Skeletal muscle satellite cell (primary cell): ENCODE data around the gene TDRKH.
"Not testable (repeated sequence)": the region's sequence is repeated elsewhere in the genome, so short reads cannot be mapped to it uniquely, and the experiment has no call there.

ENCODE experiments used
- H3K27me3 ChIP-seq: 2 replicates; pipeline ENCODE4 v1.7.0; 2013; ENCODE audit warnings: low read length; ENCODE audit not compliant: control insufficient read depth, insufficient read depth
- H3K36me3 ChIP-seq: 2 replicates; pipeline ENCODE4 v1.7.0; 2013; ENCODE audit warnings: mild to moderate bottlenecking, control low read depth, low read length; ENCODE audit not compliant: insufficient read depth
- H3K4me1 ChIP-seq: 2 replicates; pipeline ENCODE4 v1.7.0; 2013; ENCODE audit warnings: low read length; ENCODE audit not compliant: control insufficient read depth, insufficient read depth
- H3K4me2 ChIP-seq: 2 replicates; pipeline ENCODE4 v1.7.0; 2013; ENCODE audit warnings: mild to moderate bottlenecking, low read length
- H3K4me3 ChIP-seq: 2 replicates; pipeline ENCODE4 v1.7.0; 2013; ENCODE audit warnings: low read length
- H3K9ac ChIP-seq: 2 replicates; pipeline ENCODE4 v1.7.0; 2013; ENCODE audit warnings: mild to moderate bottlenecking, low read depth, low read length, moderate library complexity
- H3K9me3 ChIP-seq: replicated peaks from 2 replicates; pipeline ENCODE4 v1.7.0; 2013; ENCODE audit warnings: mild to moderate bottlenecking, control low read depth, low read length

Gene TDRKH

GRCh38 chr1:151775894-151776664, 14.2 kb downstream of the TDRKH start:
- Histone ChIP-seq H3K27me3 (no peaks in the 10 kb centered on the region), H3K9ac (no peak overlapping the region), H3K4me3 (no peak overlapping the region), H3K4me1 (no peaks in the 10 kb centered on the region), H3K9me3 (no peaks in the 10 kb centered on the region), H3K36me3 (no peaks in the 10 kb centered on the region), H3K4me2 (no peak overlapping the region)

- no peak overlapping the region for H3K4me3 ChIP-seq
- H3K9ac ChIP-seq: no peak overlapping the region
- H3K27me3 ChIP-seq: no peaks in the 10 kb centered on the region
- H3K36me3 ChIP-seq: no peaks in the 10 kb centered on the region
- no peaks in the 10 kb centered on the region for H3K4me1 ChIP-seq
- H3K9me3 ChIP-seq: no peaks in the 10 kb centered on the region
- H3K4me2 ChIP-seq: no peak overlapping the region
These were observed 15.9 kb downstream of the TDRKH start for GRCh38 chr1:151774256-151774922.

- Histone ChIP-seq H3K4me1 (no peaks in the 10 kb centered on the region), H3K4me2 (no peak overlapping the region), H3K9ac (no peak overlapping the region), H3K36me3 (no peaks in the 10 kb centered on the region), H3K9me3 (no peaks in the 10 kb centered on the region), H3K27me3 (no peaks in the 10 kb centered on the region), H3K4me3 (no peak overlapping the region)
These were observed 16.6 kb downstream of the TDRKH start for GRCh38 chr1:151773702-151774101.

- H3K9me3 ChIP-seq, H3K9ac ChIP-seq: not testable (repeated sequence)
These were observed 21.0 kb downstream of the TDRKH start for GRCh38 chr1:151769270-151769669.

GRCh38 chr1:151768351-151769066, 21.8 kb downstream of the TDRKH start:
- not testable (repeated sequence) for H3K27me3 ChIP-seq, H3K36me3 ChIP-seq, H3K4me3 ChIP-seq, H3K4me1 ChIP-seq, H3K9ac ChIP-seq, H3K9me3 ChIP-seq, H3K4me2 ChIP-seq

More at GRCh38 chr1:151769270-151769669, 21.0 kb downstream of the TDRKH start:
- H3K4me3 ChIP-seq, H3K27me3 ChIP-seq, H3K4me2 ChIP-seq, H3K4me1 ChIP-seq, H3K36me3 ChIP-seq: not testable (repeated sequence)

- H3K9me3 ChIP-seq: no peaks in the 10 kb centered on the region
- H3K27me3 ChIP-seq: no peaks in the 10 kb centered on the region
- peak overlapping the region; percentile 87 for H3K9ac ChIP-seq
- H3K36me3 ChIP-seq: peaks cover 25% of the 10 kb centered on the region
- H3K4me3 ChIP-seq: peak overlapping the region; percentile 74
- H3K4me1 ChIP-seq: peaks cover 15% of the 10 kb centered on the region
- peak overlapping the region; percentile 92 for H3K4me2 ChIP-seq
These were observed 26.3 kb downstream of the TDRKH start for GRCh38 chr1:151763990-151764389.

- H3K36me3 ChIP-seq: peaks cover 30% of the 10 kb centered on the region
- H3K9me3 ChIP-seq: no peaks in the 10 kb centered on the region
- peak within 1 kb of the TSS; percentile 74 for H3K4me3 ChIP-seq
- peaks cover 15% of the 10 kb centered on the region for H3K4me1 ChIP-seq
- H3K27me3 ChIP-seq: no peaks in the 10 kb centered on the region
- peak within 1 kb of the TSS; percentile 92 for H3K4me2 ChIP-seq
- peak within 1 kb of the TSS; percentile 87 for H3K9ac ChIP-seq
These were observed 27.1 kb downstream of the TDRKH start, which contains the start of gene MRPL9 for GRCh38 chr1:151762941-151763921. Gene MRPL9, minus strand, starts transcription at chr1:151763496. Its CDS starts 17 bp downstream, at chr1:151763479.

- Histone ChIP-seq H3K4me1 (peaks cover 24% of the 10 kb centered on the region), H3K9me3 (no peaks in the 10 kb centered on the region), H3K36me3 (peaks cover 32% of the 10 kb centered on the region), H3K27me3 (no peaks in the 10 kb centered on the region), H3K9ac (no peak overlapping the region), H3K4me3 (no peak overlapping the region), H3K4me2 (no peak overlapping the region)
These were observed 29.5 kb downstream of the TDRKH start for GRCh38 chr1:151760597-151761385.

GRCh38 chr1:151759241-151759640, 31.1 kb downstream of the TDRKH start:
- Histone ChIP-seq H3K4me1 (peaks cover 20% of the 10 kb centered on the region), H3K27me3 (no peaks in the 10 kb centered on the region), H3K4me3 (no peak overlapping the region), H3K4me2 (no peak overlapping the region), H3K36me3 (peaks cover 32% of the 10 kb centered on the region), H3K9me3 (no peaks in the 10 kb centered on the region), H3K9ac (no peak overlapping the region)

- Histone ChIP-seq H3K36me3 (peaks cover 26% of the 10 kb centered on the region), H3K9ac (no peak overlapping the region), H3K4me1 (peaks cover 9% of the 10 kb centered on the region), H3K4me3 (no peak overlapping the region), H3K4me2 (no peak overlapping the region), H3K9me3 (no peaks in the 10 kb centered on the region), H3K27me3 (no peaks in the 10 kb centered on the region)
These were observed 34.0 kb downstream of the TDRKH start for GRCh38 chr1:151756291-151756690.
